AG08396 (cell line): ENCODE results near the gene MFAP4.

Experiments used
- DNase-seq: peaks from one replicate; pipeline ENCODE4 v3.0.0; 2012; ENCODE audit warnings: low spot score, mixed read lengths

The MFAP4 gene

GRCh38 chr17:19410091-19410490 lies 23.1 kb upstream of the MFAP4 start:
- DNase-seq, result no peak

GRCh38 chr17:19409509-19409908 lies 22.5 kb upstream of the MFAP4 start:
- peak; percentile 29 for DNase-seq

GRCh38 chr17:19409066-19409465 lies 22.1 kb upstream of the MFAP4 start:
- DNase-seq, result no peak

GRCh38 chr17:19408346-19408710 lies 21.3 kb upstream of the MFAP4 start:
- DNase-seq, result no peak

- no peak for DNase-seq
These were observed 20.8 kb upstream of the MFAP4 start for GRCh38 chr17:19407601-19408345.

GRCh38 chr17:19405114-19405513 lies 18.1 kb upstream of the MFAP4 start:
- no peak for DNase-seq

GRCh38 chr17:19404264-19404663 lies 17.3 kb upstream of the MFAP4 start:
- no peak for DNase-seq

- DNase-seq, result no peak
These were observed 16.0 kb upstream of the MFAP4 start for GRCh38 chr17:19403021-19403420.

GRCh38 chr17:19402171-19402570 lies 15.2 kb upstream of the MFAP4 start:
- no peak for DNase-seq

GRCh38 chr17:19401321-19402010 lies 14.5 kb upstream of the MFAP4 start:
- no peak for DNase-seq

- DNase-seq, result no peak
These were observed 12.9 kb upstream of the MFAP4 start for GRCh38 chr17:19399750-19400450.

- no peak for DNase-seq
These were observed 11.6 kb upstream of the MFAP4 start for GRCh38 chr17:19398301-19399181.

GRCh38 chr17:19397556-19398041 lies 10.6 kb upstream of the MFAP4 start:
- DNase-seq, result no peak

- no peak for DNase-seq
These were observed 5.3 kb upstream of the MFAP4 start for GRCh38 chr17:19392303-19392702.

- no peak for DNase-seq
These were observed 4.4 kb upstream of the MFAP4 start for GRCh38 chr17:19391432-19391831.

- DNase-seq, result no peak
These were observed 4.0 kb upstream of the MFAP4 start for GRCh38 chr17:19390951-19391350.

GRCh38 chr17:19388791-19389785 lies 2.1 kb upstream of the MFAP4 start:
- no peak for DNase-seq

- peak; percentile 62 for DNase-seq
These were observed 1.0 kb upstream of the MFAP4 start for GRCh38 chr17:19387921-19388521.

GRCh38 chr17:19386051-19386929 lies 700 bp downstream of the MFAP4 start:
- DNase-seq, result peak; percentile 83
